IMR-90 (cell line): ENCODE measurements around the gene MAP2. TPM values are rescaled to one million over a fixed set of nuclear protein-coding genes. Genes with fewer than 3 reads are reported as not detected.

Source experiments
- ATAC-seq: fragments of 200-7000 bp; cut with Tn5 transposase; 2 replicates; pipeline ENCODE4 v1.9.1; 2020; ENCODE audit warnings: low read depth, mild to moderate bottlenecking, moderate library complexity
- BruUV-seq: library from RNA; stranded (reverse); fragments of 400-500 nt; replicated peaks from 2 replicates; lab custom pipeline; 2021; lab: Mats Ljungman, UMichigan
- CTCF ChIA-PET: fragments of 300-600 bp; formaldehyde crosslinking; extraction: SDS; loops from one replicate; lab custom pipeline; 2021; ENCODE audit warnings: antibody characterized with exemption; lab: Yijun Ruan, JAX
- POLR2A ChIA-PET: fragments of 300-600 bp; sonication (Branson Sonifier 250); formaldehyde crosslinking; loops from one replicate; lab custom pipeline; 2022; ENCODE audit warnings: antibody characterized with exemption; ENCODE audit not compliant: unreplicated experiment; lab: Charles Lee
- DNase-seq: peaks from one replicate; pipeline ENCODE4 v3.0.0; 2013
- H2AFZ ChIP-seq: replicated peaks from 2 replicates; pipeline ENCODE3; 2013; ENCODE audit warnings: low read length, mild to moderate bottlenecking; ENCODE audit not compliant: poor library complexity
- H2AK5ac ChIP-seq: 2 replicates; pipeline ENCODE4 v1.6.1; 2013; ENCODE audit warnings: low read depth, low read length, inconsistent platforms
- H2AK9ac ChIP-seq: replicated peaks from 2 replicates; pipeline ENCODE3; 2013; ENCODE audit warnings: mild to moderate bottlenecking, low read depth, low read length, moderate library complexity; ENCODE audit not compliant: poor library complexity
- H2BK120ac ChIP-seq: 2 replicates; pipeline ENCODE4 v1.6.1; 2013; ENCODE audit warnings: low read depth, low read length, inconsistent platforms
- H2BK15ac ChIP-seq: 3 replicates; pipeline ENCODE4 v1.6.1; 2013; ENCODE audit warnings: low read depth, low read length, inconsistent platforms
- H2BK20ac ChIP-seq: 2 replicates; pipeline ENCODE4 v1.6.1; 2013; ENCODE audit warnings: low read depth, mild to moderate bottlenecking, inconsistent platforms, low read length, moderate library complexity
- H2BK5ac ChIP-seq: 2 replicates; pipeline ENCODE4 v1.6.1; 2013; ENCODE audit warnings: mild to moderate bottlenecking, low read depth, low read length, inconsistent platforms; ENCODE audit not compliant: poor library complexity, severe bottlenecking
- H3K14ac ChIP-seq: replicated peaks from 2 replicates; pipeline ENCODE4 v1.6.1; 2013; ENCODE audit warnings: low read depth, low read length, inconsistent platforms
- H3K18ac ChIP-seq: 2 replicates; pipeline ENCODE4 v1.6.1; 2013; ENCODE audit warnings: low read depth, low read length, control low read depth
- H3K23ac ChIP-seq: 2 replicates; pipeline ENCODE4 v1.6.1; 2013; ENCODE audit warnings: low read depth, low read length, inconsistent platforms
- H3K27ac ChIP-seq: 2 replicates; pipeline ENCODE4 v1.5.1; 2013; ENCODE audit warnings: mild to moderate bottlenecking, control low read depth, low read length; ENCODE audit not compliant: insufficient read depth
- H3K27me3 ChIP-seq: 2 replicates; pipeline ENCODE4 v1.6.1; 2013; ENCODE audit warnings: low read length; ENCODE audit not compliant: control insufficient read depth, insufficient read depth
- H3K36me3 ChIP-seq: 2 replicates; pipeline ENCODE4 v1.6.1; 2013; ENCODE audit warnings: low read length, mixed read lengths; ENCODE audit not compliant: control insufficient read depth, insufficient read depth
- H3K4ac ChIP-seq: 2 replicates; pipeline ENCODE4 v1.6.1; 2013; ENCODE audit warnings: low read depth, low read length, inconsistent platforms
- H3K4me1 ChIP-seq: 2 replicates; pipeline ENCODE4 v1.6.1; 2013; ENCODE audit warnings: low read length, mixed read lengths; ENCODE audit not compliant: control insufficient read depth, insufficient read depth
- H3K4me2 ChIP-seq: 2 replicates; pipeline ENCODE4 v1.6.1; 2013; ENCODE audit warnings: low read depth, mild to moderate bottlenecking, control low read depth, low read length, moderate library complexity
- H3K4me3 ChIP-seq: 2 replicates; pipeline ENCODE4 v1.5.1; 2013; ENCODE audit warnings: low read depth, mild to moderate bottlenecking, control low read depth, low read length, moderate library complexity; ENCODE audit not compliant: insufficient read depth
- H3K56ac ChIP-seq: 2 replicates; pipeline ENCODE4 v1.6.1; 2013; ENCODE audit warnings: low read length, inconsistent platforms; ENCODE audit not compliant: insufficient read depth; ENCODE audit errors: extremely low read depth
- H3K79me1 ChIP-seq, 2 experiments: 2 replicates each; pipeline ENCODE4 v1.6.1; 2013; ENCODE audit warnings: low read length in 2 of 2, inconsistent platforms in 1 of 2, low read depth in 1 of 2
- H3K9ac ChIP-seq: 2 replicates; pipeline ENCODE4 v1.6.1; 2013; ENCODE audit warnings: low read depth, low read length, control low read depth
- H3K9me1 ChIP-seq: 2 replicates; pipeline ENCODE4 v1.6.1; 2013; ENCODE audit warnings: low read length, inconsistent platforms; ENCODE audit not compliant: insufficient read depth
- H3K9me3 ChIP-seq: 2 replicates; pipeline ENCODE4 v1.6.1; 2013; ENCODE audit warnings: low read length; ENCODE audit not compliant: control insufficient read depth, insufficient read depth
- H4K20me1 ChIP-seq: 2 replicates; pipeline ENCODE4 v1.6.1; 2013; ENCODE audit warnings: low read length, inconsistent platforms; ENCODE audit not compliant: insufficient read depth
- H4K5ac ChIP-seq: 2 replicates; pipeline ENCODE4 v1.6.1; 2013; ENCODE audit warnings: mild to moderate bottlenecking, low read depth, low read length, control low read depth
- H4K8ac ChIP-seq, 2 experiments: 2 replicates each; pipeline ENCODE4 v1.6.1; 2013; ENCODE audit warnings: low read depth in 2 of 2, low read length in 2 of 2, control low read depth in 1 of 2, inconsistent platforms in 1 of 2
- H4K91ac ChIP-seq: 2 replicates; pipeline ENCODE4 v1.6.1; 2013; ENCODE audit warnings: low read depth, low read length, inconsistent platforms; ENCODE audit not compliant: insufficient read depth
- CEBPB ChIP-seq: IDR thresholded peaks from 2 replicates; pipeline ENCODE4 v1.6.1; 2012; ENCODE audit warnings: low read depth, low read length, improper control_type of control experiment
- MAZ ChIP-seq: IDR thresholded peaks from 2 replicates; pipeline ENCODE4 v1.6.1; 2012; ENCODE audit warnings: low read depth, mild to moderate bottlenecking, low read length, improper control_type of control experiment, moderate library complexity, borderline replicate concordance
- MXI1 ChIP-seq: IDR thresholded peaks from 2 replicates; pipeline ENCODE4 v1.6.1; 2012; ENCODE audit warnings: low read depth, mild to moderate bottlenecking, low read length, moderate library complexity, borderline replicate concordance
- NFE2L2 ChIP-seq: fragments of 150-350 bp; IDR thresholded peaks from 2 replicates; pipeline ENCODE4 v1.6.1; 2016; ENCODE audit warnings: low read depth, mild to moderate bottlenecking, low read length
- RCOR1 ChIP-seq: IDR thresholded peaks from 2 replicates; pipeline ENCODE4 v1.6.1; 2012; ENCODE audit warnings: mild to moderate bottlenecking, low read length, improper control_type of control experiment; ENCODE audit not compliant: insufficient replicate concordance
- RFX5 ChIP-seq: IDR thresholded peaks from 2 replicates; pipeline ENCODE4 v1.8.0; 2012; ENCODE audit warnings: low read depth, mild to moderate bottlenecking, low read length, moderate library complexity
- SMC3 ChIP-seq: fragments of 150-350 bp; IDR thresholded peaks from 2 replicates; pipeline ENCODE4 v1.6.1; 2016; ENCODE audit warnings: low read depth, mild to moderate bottlenecking, antibody characterized with exemption, low read length, moderate library complexity
- dilution Hi-C: fragments of 300-500 bp; cut with HindIII; formaldehyde crosslinking; loops from one replicate; pipeline ENCODE4 v1.14.3; 2018; ENCODE audit warnings: low sequenced_read_pairs; ENCODE audit not compliant: unreplicated experiment
- in situ Hi-C: fragments of 300-500 bp; cut with MboI; formaldehyde crosslinking; loops from 3 replicates; pipeline ENCODE4 v1.14.3; 2019; ENCODE audit warnings: low sequenced_read_pairs, inconsistent platforms, mixed read lengths
- intact Hi-C: fragments of 100-400 bp; cut with micrococcal nuclease; formaldehyde crosslinking; loops from 2 replicates; pipeline ENCODE4 v1.10.0; 2022
- polyA plus RNA-seq, 3 experiments: library from polyadenylated mRNA; depleted of rRNA; stranded (reverse); fragments of >200 nt; gene quantifications; 2 replicates each; pipeline ENCODE4 v1.2.3, GENCODE V29; 2012; ENCODE audit warnings: low replicate concordance in 1 of 3
- total RNA-seq: library from RNA; depleted of rRNA; stranded (reverse); fragments of >200 nt; gene quantifications from 2 replicates; pipeline ENCODE4 v1.2.3, GENCODE V29; 2012
- TF ChIP-seq, protein P1 (sequence below): fragments of 150-350 bp; IDR thresholded peaks from 2 replicates; pipeline ENCODE4 v1.6.1; 2017; ENCODE audit warnings: mild to moderate bottlenecking, antibody characterized with exemption, low read length, low read depth

MAP2 gene
- total and polyA plus RNA-seq, 2 of the 4 experiments (the other 2 are of a cell fraction), result 0.29 to 0.36 TPM

DNA sequence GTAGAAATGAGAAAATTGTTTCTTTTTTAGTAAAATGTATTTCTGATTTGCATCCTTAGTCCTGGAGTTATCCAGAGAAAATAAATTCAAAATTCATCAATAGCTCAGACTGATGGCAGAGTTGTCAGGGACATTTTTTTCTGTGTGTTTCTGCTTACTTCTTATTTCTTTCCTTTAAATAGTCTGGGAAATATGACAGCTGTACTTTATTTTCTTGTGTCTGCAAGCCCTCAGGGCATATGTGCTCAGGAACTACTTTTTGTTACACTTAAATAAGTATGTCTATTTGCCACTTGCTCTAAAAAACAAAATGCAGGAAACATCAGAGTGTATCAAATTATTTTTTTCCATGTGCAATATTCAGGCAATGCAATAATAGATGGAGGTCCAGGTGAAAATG is 221.0 kb downstream of the MAP2 start:
- TF ChIP-seq MXI1 (no peak), SMC3 (no peak), MAZ (no peak), RFX5 (no peak), CEBPB (no peak), RCOR1 (no peak), NFE2L2 (no peak)
- TF ChIP-seq, protein P1, sequence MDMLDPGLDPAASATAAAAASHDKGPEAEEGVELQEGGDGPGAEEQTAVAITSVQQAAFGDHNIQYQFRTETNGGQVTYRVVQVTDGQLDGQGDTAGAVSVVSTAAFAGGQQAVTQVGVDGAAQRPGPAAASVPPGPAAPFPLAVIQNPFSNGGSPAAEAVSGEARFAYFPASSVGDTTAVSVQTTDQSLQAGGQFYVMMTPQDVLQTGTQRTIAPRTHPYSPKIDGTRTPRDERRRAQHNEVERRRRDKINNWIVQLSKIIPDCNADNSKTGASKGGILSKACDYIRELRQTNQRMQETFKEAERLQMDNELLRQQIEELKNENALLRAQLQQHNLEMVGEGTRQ, result no peak
- no peak for DNase-seq
- ATAC-seq, result no peak
- ChIA-PET CTCF (no interaction called here), POLR2A (no interaction called here)
- no peak overlapping the region for H3K23ac ChIP-seq
- H2AFZ ChIP-seq, result no peak overlapping the region
- H4K91ac ChIP-seq, result no peak overlapping the region
- in situ Hi-C loops, result no loop called here
- H3K9me1 ChIP-seq, result no peaks in the 10 kb centered on the region
- H3K27ac ChIP-seq, result no peak overlapping the region
- dilution Hi-C loops, result no loop called here
- no peaks in the 10 kb centered on the region for H3K27me3 ChIP-seq
- no peak overlapping the region for H2BK5ac ChIP-seq
- H3K36me3 ChIP-seq, result no peaks in the 10 kb centered on the region
- no peak overlapping the region for H2BK120ac ChIP-seq
- H3K79me1 ChIP-seq, result no peaks in the 10 kb centered on the region
- H3K14ac ChIP-seq, result no peak overlapping the region
- no peak overlapping the region for H2AK5ac ChIP-seq
- no peak overlapping the region for H2BK20ac ChIP-seq
- BruUV-seq, result no TSS peak
- no peak overlapping the region for H2BK15ac ChIP-seq
- intact Hi-C loops, result no loop called here
- no peak overlapping the region for H3K4me3 ChIP-seq
- no peak overlapping the region for H2AK9ac ChIP-seq
- H4K20me1 ChIP-seq, result no peaks in the 10 kb centered on the region
- no peak overlapping the region for H4K8ac ChIP-seq
- H3K18ac ChIP-seq, result no peak overlapping the region
- H4K5ac ChIP-seq, result no peak overlapping the region
- H3K9ac ChIP-seq, result no peak overlapping the region
- no peak overlapping the region for H3K4me2 ChIP-seq
- H3K4ac ChIP-seq, result no peak overlapping the region
- no peaks in the 10 kb centered on the region for H3K4me1 ChIP-seq
- no peaks in the 10 kb centered on the region for H3K9me3 ChIP-seq
- H3K56ac ChIP-seq, result no peak overlapping the region
